Ishikawa (cell line): ENCODE results near the gene ATXN1.

Experiments used
- CEBPB ChIP-seq: IDR thresholded peaks from 2 replicates; pipeline ENCODE4 v1.6.1; 2012
- EGR1 ChIP-seq: IDR thresholded peaks from 2 replicates; pipeline ENCODE4 v1.6.1; 2012
- EP300 ChIP-seq: IDR thresholded peaks from 2 replicates; pipeline ENCODE4 v1.6.1; 2012; ENCODE audit warnings: borderline replicate concordance
- TCF12 ChIP-seq: IDR thresholded peaks from 2 replicates; pipeline ENCODE4 v1.6.1; 2012; ENCODE audit warnings: low read depth
- TEAD4 ChIP-seq: IDR thresholded peaks from 2 replicates; pipeline ENCODE4 v1.6.1; 2012
- YY1 ChIP-seq: IDR thresholded peaks from 2 replicates; pipeline ENCODE4 v1.6.1; 2012; ENCODE audit warnings: low read depth

GRCh38 chr6:16595514-16596120 lies 165.6 kb downstream of the ATXN1 start:
- no peak for TF ChIP-seq CEBPB
- no peak for TF ChIP-seq YY1
- TF ChIP-seq EGR1 = no peak
- no peak for TF ChIP-seq TEAD4
- no peak for TF ChIP-seq TCF12
- TF ChIP-seq EP300 = no peak
